Transverse colon (tissue), 4 donors: Measurements from ENCODE around the gene UBE4B. TPM values are rescaled to one million over a fixed set of nuclear protein-coding genes. Genes with fewer than 3 reads are reported as not detected.

Experiments
- DNase-seq: peaks from one replicate; pipeline ENCODE4 v3.0.0-alpha.2; 2019
- H3K27ac ChIP-seq, 4 donors: fragments of 200-600 bp; sonication (generic); 2 replicates each; pipeline ENCODE4 v1.5.1; 2016 to 2018; ENCODE audit warnings: inconsistent platforms in 4 of 4
- H3K27me3 ChIP-seq: fragments of 200-600 bp; sonication (generic); 2 replicates; pipeline ENCODE4 v1.5.1; 2017; ENCODE audit warnings: inconsistent platforms
- H3K36me3 ChIP-seq, 4 donors: fragments of 200-600 bp; sonication (generic); 2 replicates each; pipeline ENCODE4 v1.5.1; 2017 to 2019; ENCODE audit warnings: inconsistent platforms in 4 of 4
- H3K4me1 ChIP-seq, 4 donors: fragments of 200-600 bp; sonication (generic); 2 replicates each; pipeline ENCODE4 v1.5.1; 2017 to 2020; ENCODE audit warnings: inconsistent platforms in 4 of 4
- H3K4me3 ChIP-seq, 4 donors: fragments of 200-600 bp; sonication (generic); 1 replicate in 1 of 4; 2 replicates in 3 of 4; pipeline versions ENCODE4 v1.5.1 to v1.6.1; 2017 to 2019; ENCODE audit warnings: inconsistent platforms in 4 of 4
- H3K9me3 ChIP-seq, 2 donors: fragments of 200-600 bp; sonication (generic); 2 replicates each; pipeline ENCODE4 v1.5.1; 2017 to 2019; ENCODE audit warnings: inconsistent platforms in 2 of 2
- EP300 ChIP-seq: sonication (generic); formaldehyde crosslinking; IDR thresholded peaks from one replicate; pipeline ENCODE4 v1.6.1; 2017; ENCODE audit warnings: antibody characterized with exemption, low read depth
- POLR2A ChIP-seq: fragments of 450-650 bp; IDR thresholded peaks from one replicate; pipeline ENCODE4 v1.6.1; 2016; ENCODE audit warnings: antibody characterized with exemption, mild to moderate bottlenecking, moderate library complexity
- POLR2AphosphoS5 ChIP-seq, 3 donors: sonication (generic); formaldehyde crosslinking; IDR thresholded peaks; one replicate each; pipeline ENCODE4 v1.6.1; 2016; ENCODE audit warnings: antibody characterized with exemption in 3 of 3
- WGBS, 2 donors: methylation state at CpG; one replicate each; pipeline ENCODE4 v1.1.5; 2018; ENCODE audit warnings: low coverage in 1 of 2; 5-methylcytosine and 5-hydroxymethylcytosine counted together
- in situ Hi-C, 4 donors: fragments of 200-750 bp; cut with MboI; loops; one replicate each; pipeline versions ENCODE4 v1.15.0 to v1.15.1; 2017; ENCODE audit warnings: low sequenced_read_pairs in 3 of 4, low pct_ligation_motif_present in 1 of 4, low pct_unique_long_range_greater_than_20kb in 1 of 4
- intact Hi-C: fragments of 100-400 bp; cut with DNase I; formaldehyde crosslinking; loops from one replicate; pipeline ENCODE4 v1.15.1; 2023; ENCODE audit warnings: low total_unique reads
- total RNA-seq, 4 donors: library from RNA; depleted of rRNA; stranded (reverse); fragments of >200 nt; gene quantifications; one replicate each; pipeline ENCODE4 v1.1.0, GENCODE V29; 2016
- TF ChIP-seq, protein P1 (sequence below), 5 experiments: fragments of 200-600 bp in 3 of 5; fragments of 450-650 bp in 2 of 5; sonication (generic) in 3 of 5; IDR thresholded peaks; 1 replicate in 2 of 5; 2 replicates in 3 of 5; pipeline ENCODE4 v1.5.1; 2016 to 2017; ENCODE audit warnings: antibody characterized with exemption in 5 of 5, inconsistent platforms in 3 of 5, mild to moderate bottlenecking in 2 of 5, moderate library complexity in 1 of 5

Gene UBE4B
- total RNA-seq, 4 donors from 2014 or later = 35.1 to 145 (median 78.7) TPM

- in situ Hi-C loops = no loop called here
- H3K9me3 ChIP-seq = no peaks in the 10 kb centered on the region
- 49 to 57% methylated on average over 3 of the region's 3 CpGs for WGBS, 2 donors
- TF ChIP-seq POLR2A (no peak), POLR2AphosphoS5 (IDR thresholded peaks at IDR 0.05) (no peak), EP300 (no peak)
- TF ChIP-seq, protein P1, sequence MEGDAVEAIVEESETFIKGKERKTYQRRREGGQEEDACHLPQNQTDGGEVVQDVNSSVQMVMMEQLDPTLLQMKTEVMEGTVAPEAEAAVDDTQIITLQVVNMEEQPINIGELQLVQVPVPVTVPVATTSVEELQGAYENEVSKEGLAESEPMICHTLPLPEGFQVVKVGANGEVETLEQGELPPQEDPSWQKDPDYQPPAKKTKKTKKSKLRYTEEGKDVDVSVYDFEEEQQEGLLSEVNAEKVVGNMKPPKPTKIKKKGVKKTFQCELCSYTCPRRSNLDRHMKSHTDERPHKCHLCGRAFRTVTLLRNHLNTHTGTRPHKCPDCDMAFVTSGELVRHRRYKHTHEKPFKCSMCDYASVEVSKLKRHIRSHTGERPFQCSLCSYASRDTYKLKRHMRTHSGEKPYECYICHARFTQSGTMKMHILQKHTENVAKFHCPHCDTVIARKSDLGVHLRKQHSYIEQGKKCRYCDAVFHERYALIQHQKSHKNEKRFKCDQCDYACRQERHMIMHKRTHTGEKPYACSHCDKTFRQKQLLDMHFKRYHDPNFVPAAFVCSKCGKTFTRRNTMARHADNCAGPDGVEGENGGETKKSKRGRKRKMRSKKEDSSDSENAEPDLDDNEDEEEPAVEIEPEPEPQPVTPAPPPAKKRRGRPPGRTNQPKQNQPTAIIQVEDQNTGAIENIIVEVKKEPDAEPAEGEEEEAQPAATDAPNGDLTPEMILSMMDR (IDR thresholded peaks at IDR 0.05) = no peak
- intact Hi-C loops = no loop called here
- peaks cover 0 to 20% (median 6%) of the 10 kb centered on the region in 4 donors for H3K36me3 ChIP-seq
- no peak overlapping the region for H3K4me3 ChIP-seq
- H3K4me1 ChIP-seq = peaks cover 0 to 7% (median 0%) of the 10 kb centered on the region in 4 donors
- H3K27ac ChIP-seq = peak overlapping the region; percentile 9 to 68 (median 52)
- DNase-seq = no peak
- H3K27me3 ChIP-seq = no peaks in the 10 kb centered on the region
Observed at GRCh38 chr1:10160173-10160572, 127.4 kb downstream of the UBE4B start.

DNA sequence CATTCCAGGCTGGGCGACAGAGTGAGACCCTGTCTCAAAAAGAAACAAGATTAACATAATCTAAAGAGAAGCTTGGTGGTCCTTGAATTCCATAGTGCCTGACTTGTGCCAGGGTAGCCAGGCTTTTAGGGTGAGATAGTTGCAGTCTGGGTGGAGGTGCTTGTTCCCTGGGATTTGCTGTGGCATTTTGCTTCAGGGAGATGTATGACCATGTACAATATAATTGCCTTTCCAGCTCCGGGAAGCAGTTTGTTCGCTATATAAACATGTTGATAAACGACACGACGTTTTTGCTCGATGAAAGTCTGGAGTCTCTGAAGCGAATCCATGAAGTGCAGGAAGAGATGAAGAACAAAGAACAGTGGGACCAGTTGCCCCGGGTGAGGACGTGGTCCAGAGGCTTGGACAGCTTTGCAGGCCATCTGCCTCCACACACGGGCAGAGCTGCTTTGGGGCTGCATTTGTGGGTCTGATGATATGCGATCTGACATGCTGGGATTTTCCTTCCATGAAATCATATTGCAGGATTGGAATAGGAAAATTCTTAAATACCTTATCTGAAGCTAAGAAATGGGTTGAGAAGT, 128.2 kb downstream of the UBE4B start:
- no peak for DNase-seq
- no peaks in the 10 kb centered on the region for H3K9me3 ChIP-seq
- intact Hi-C loops = no loop called here
- in situ Hi-C loops = no loop called here
- TF ChIP-seq EP300 (no peak), POLR2AphosphoS5 (IDR thresholded peaks at IDR 0.05) (no peak), POLR2A (no peak)
- TF ChIP-seq, protein P1 (IDR thresholded peaks at IDR 0.05) = no peak
- no peaks in the 10 kb centered on the region for H3K27me3 ChIP-seq
- H3K4me3 ChIP-seq = no peak overlapping the region
- peaks cover 0 to 20% (median 6%) of the 10 kb centered on the region in 4 donors for H3K36me3 ChIP-seq
- WGBS, 2 donors = 71% methylated on average over 1 to 12 of the region's 12 CpGs
- H3K4me1 ChIP-seq = peaks cover 0 to 7% (median 0%) of the 10 kb centered on the region in 4 donors
- peak overlapping the region; percentile 9 to 68 (median 52) for H3K27ac ChIP-seq

DNA sequence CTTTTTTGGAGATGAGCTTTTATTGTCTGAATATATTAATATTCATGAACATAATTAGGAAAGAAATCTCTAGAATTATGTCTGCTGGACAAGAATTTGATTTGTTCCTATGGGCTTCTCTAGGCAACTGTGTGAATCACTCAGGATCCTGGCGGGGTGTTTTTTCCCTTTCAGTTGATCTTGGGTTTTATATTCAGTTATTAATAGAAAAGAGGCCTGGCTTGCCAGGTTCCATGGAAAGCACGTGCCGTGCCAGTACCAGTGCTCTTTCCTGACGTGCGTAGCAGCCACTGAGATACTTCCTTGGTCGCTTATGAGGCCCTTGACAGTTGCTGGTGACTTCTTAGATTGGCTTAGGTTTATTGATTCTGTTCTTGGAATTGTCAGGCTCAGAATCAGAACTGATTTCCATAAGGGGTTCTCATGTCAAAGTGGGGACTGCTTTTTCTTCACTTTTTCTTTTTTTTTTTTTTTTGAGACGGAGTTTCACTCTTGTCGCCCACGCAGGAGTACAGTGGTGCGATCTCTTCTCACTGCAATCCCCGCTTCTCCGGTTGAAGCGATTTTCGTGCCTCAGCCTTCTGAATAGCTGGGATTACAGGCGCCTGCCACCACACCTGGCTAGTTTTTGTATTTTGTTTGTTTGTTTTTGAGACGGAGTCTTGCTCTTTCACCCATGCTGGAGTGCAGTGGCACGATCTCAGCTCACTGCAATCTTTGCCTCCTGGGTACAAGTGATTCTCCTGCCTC, 129.0 kb downstream of the UBE4B start:
- peaks cover 0 to 20% (median 6%) of the 10 kb centered on the region in 4 donors for H3K36me3 ChIP-seq
- peak in 1 of 3 donors; percentile 13 for TF ChIP-seq POLR2AphosphoS5 (IDR thresholded peaks at IDR 0.05)
- no peak for TF ChIP-seq EP300
- TF ChIP-seq, protein P1 (IDR thresholded peaks at IDR 0.05) = no peak
- TF ChIP-seq POLR2A = no peak
- WGBS, 2 donors = 87 to 96% methylated on average over 11 to 17 of the region's 17 CpGs

DNA sequence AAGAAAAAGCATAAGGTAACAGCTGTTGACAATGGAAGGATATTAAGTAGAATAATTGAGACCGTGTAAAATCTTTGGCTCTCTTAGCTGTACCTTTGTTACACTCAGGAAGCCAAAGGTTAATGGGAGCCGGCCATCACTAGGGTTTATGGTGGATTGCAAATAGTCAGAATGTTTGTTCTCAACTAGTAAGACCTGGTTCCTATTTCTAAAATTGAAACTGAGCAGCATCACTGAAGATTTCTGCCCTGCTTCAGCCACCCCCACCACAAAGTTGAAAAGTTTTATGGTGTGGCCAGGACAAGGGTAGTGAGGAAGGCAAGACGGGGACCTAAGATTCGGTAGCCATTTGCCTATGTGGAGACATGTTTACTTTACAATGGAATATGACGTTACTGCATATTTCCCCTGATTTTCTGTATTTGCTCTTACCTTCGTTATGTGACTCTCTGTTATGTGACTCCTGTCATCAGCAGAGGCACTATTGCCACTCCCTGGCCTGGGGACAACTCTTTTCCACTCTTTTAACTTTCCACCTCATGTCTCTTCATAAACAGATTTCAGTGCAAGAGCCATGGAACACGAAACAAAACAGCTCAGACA, 136.3 kb downstream of the UBE4B start:
- Histone ChIP-seq H3K27me3 (no peaks in the 10 kb centered on the region), H3K4me1 (no peaks in the 10 kb centered on the region), H3K4me3 (no peak overlapping the region), H3K9me3 (no peaks in the 10 kb centered on the region), H3K36me3 (peaks cover 0 to 33% (median 15%) of the 10 kb centered on the region in 4 donors), H3K27ac (no peak overlapping the region)
- intact Hi-C loops = no loop called here
- no peak for DNase-seq
- WGBS, 2 donors = 66 to 77% methylated on average over 7 of the region's 7 CpGs
- TF ChIP-seq, protein P1 (IDR thresholded peaks at IDR 0.05) = no peak
- TF ChIP-seq EP300 (no peak), POLR2AphosphoS5 (IDR thresholded peaks at IDR 0.05) (no peak), POLR2A (no peak)
- in situ Hi-C loops = no loop called here

More for the DNA sequence above, 129.0 kb downstream of the UBE4B start:
- Histone ChIP-seq H3K4me1 (peaks cover 0 to 7% (median 0%) of the 10 kb centered on the region in 4 donors), H3K27ac (peak overlapping the region; percentile 9 to 68 (median 52)), H3K27me3 (no peaks in the 10 kb centered on the region), H3K4me3 (no peak overlapping the region), H3K9me3 (no peaks in the 10 kb centered on the region)
- peak; percentile 17 for DNase-seq
- intact Hi-C loops (no loop called here), in situ Hi-C loops (no loop called here)
